GM19395 (cell line): ENCODE measurements around the gene JAG2.

Source experiments
- ATAC-seq: cut with Tn5 transposase; IDR thresholded peaks from one replicate; pipeline ENCODE4 v1.9.1; 2021; ENCODE audit warnings: mild to moderate bottlenecking, moderate library complexity; ENCODE audit not compliant: unreplicated experiment

JAG2 gene

GRCh38 chr14:105166571-105167302 is 1.8 kb downstream of the JAG2 start:
- ATAC-seq, result no peak

- ATAC-seq, result no peak
Measured at GRCh38 chr14:105165761-105166485, 2.7 kb downstream of the JAG2 start.

- no peak for ATAC-seq
Measured at GRCh38 chr14:105165134-105165704, 3.4 kb downstream of the JAG2 start.

GRCh38 chr14:105163040-105163742 is 5.4 kb downstream of the JAG2 start:
- ATAC-seq, result no peak

DNA sequence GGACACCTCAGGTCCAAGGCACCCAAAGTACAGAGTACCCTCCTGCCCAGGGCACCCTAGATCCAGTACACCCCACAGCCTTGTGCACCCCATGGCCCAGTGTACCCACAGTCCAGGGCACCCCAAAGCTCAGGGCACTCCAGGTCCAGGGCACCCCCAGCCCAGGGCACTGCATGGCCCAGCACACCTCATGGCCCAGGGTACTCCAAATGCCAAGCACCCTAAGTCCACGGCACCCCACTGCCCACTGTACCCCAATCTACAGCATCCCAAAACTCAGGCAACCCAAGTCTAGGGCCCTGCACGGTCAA is 6.0 kb downstream of the JAG2 start:
- no peak for ATAC-seq

DNA sequence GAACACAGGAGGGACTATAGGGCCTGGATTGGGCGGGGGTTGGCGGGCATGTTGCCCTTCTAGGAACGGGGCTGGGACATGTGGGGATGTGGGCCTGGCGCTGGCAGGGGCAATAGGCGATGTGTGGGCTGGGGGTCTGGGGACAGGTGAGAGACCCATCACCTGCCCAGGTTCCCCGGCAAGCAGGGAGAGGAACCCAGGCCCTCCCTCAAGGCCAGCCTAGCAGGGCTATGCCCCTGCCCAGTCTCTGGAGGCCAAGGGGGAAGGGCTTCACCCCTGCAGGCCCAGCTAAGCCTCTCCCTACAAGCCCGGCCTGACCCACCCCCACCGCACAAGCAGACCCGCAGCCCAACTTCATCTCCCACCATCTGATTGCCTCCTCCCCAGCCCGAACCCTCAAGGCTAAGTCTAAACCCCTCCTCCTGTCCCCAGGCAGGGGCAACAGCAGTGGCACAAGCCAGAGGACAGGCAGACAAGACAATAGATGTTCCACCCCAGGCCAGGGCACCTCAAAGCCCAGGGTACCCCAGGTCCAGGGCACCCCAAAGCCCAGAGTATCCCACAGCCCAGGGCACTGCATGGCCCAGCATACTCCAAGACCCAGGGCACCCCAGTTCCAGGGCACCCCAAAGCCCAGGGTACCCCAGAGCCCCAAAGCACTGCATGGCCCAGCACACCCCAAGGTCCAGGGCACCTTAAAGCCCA is 6.5 kb downstream of the JAG2 start:
- ATAC-seq, result no peak

GRCh38 chr14:105161309-105161708 is 7.3 kb downstream of the JAG2 start:
- ATAC-seq, result no peak

- no peak for ATAC-seq
Measured at GRCh38 chr14:105160776-105161175, 7.8 kb downstream of the JAG2 start.

DNA sequence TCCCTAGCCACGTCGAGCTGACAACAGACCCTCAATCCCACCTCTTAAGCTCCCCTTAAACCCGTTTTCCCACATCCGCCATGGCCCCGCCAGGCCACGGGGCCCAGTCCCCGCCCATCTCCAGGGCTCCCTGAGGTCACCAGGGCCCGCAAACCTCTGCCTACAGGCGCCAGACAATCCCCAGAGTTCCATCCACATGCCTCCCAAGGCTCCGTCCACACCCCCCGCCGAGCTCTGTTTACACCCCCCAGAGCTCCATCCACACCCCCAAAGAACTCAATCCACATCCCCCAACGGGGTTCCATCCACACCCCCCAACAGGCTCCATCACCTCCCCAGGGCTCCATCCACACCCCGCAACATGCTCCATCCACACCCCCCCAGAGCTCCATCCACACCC is 9.2 kb downstream of the JAG2 start:
- no peak for ATAC-seq

- no peak for ATAC-seq
Measured at GRCh38 chr14:105158794-105159193, 9.8 kb downstream of the JAG2 start.

- ATAC-seq, result no peak
Measured at GRCh38 chr14:105157872-105158271, 10.7 kb downstream of the JAG2 start.

DNA sequence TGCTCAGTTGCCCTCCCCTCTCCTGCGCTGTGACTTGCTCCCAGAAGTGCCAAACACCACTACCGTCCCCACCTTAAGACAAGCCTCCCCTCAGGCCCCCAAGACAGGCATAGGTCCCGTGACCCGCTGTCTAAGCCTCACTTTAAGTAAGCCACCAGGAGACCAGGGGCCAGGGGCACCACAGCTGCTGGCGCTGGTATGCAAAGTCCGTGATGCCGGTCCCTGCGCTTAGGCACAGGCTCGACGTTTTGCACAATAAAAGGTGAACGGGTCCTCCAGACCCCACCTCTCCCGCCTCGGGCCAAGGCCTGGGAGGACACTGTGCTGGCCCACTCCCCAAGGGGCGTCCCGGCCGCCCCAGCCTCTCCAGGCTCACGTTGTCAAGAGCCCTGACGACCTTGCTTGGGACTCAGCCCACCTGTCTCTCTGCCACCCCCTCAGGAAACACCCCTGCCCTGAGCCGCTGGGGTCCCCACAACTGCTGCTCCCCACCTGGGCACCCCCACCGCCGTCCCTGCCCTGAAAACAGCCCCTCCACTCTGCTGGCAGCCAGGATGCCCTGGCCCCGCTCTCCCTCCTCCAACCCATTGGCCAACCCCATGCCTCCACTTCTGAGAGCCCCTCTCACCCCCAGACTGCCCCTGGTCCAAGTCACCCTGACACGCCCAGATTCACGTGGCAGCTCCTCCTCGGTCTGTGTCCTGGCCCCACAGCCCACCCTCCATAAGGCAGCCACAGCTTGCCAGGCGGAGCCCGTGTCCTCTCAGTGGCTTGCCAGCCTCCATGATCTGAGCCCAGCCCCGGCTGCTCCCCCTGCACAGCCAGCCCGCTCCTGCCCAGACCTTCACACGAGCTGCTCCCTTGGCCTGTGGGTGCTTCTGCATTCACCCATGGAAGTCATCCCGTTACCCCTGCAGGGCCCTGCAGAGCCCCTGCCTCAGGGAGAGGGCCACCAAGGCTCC is 11.9 kb downstream of the JAG2 start:
- no peak for ATAC-seq

DNA sequence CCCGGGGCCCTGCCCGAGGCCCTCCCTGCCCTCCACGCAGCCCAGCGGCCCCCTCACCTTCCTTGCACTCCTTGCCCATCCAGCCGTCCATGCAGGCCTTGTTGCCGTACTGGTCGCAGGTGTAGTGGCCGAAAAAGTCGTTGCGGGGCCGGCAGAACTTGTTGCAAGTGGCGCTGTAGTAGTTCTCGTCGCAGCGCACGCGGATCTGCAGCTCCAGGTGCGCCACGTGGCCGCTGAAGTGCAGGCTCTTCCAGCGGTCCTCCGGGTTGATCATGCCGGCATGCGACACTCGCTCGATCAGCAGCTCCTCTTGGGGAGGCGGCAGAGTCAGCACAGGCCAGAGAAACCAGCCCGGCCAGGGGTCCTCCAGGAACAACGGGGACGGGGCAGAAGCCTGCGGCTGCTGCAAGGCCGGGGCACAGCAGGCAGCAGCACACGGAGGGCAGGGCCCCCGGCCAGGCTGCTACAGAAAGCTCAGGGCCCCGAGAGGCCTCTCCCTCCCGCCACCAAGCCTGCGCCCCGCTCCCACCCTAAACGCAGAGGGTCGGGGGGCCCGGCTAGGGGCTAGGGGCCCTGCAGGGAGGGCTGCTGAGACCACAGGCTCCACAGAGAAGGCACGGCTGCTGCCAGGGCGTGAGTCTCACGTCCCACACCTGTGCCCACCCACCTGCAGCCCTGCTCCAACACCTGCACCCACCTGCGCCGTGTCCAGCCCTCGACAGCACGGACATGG is 12.7 kb downstream of the JAG2 start:
- no peak for ATAC-seq

DNA sequence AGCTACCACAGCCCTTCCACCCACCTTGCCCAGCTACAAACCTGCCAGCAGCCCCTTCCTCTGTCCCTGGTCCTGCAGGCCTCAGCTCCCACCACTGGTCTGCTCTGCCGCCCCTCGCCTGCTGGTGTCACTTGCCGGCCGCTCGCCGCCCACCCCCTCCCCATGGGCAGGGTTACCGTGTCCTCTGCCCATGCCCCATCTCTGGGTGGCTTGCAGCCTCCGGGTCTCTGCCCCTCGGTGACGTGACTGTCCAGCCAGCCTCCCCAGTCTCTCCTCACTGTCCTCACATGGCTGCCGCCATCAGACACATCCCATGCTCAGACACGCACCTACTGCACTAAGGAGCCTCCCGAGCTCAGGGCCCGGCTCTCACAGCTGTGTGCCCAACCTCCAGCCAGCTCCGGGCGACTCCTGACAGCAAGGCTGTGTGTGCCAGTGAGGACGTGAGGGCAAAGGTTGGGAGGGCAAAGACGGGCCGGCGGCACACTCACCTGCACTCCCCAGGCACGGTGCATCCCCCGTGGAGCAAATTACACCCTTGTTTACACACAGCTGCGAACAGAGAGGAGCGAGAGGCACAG is 13.4 kb downstream of the JAG2 start:
- no peak for ATAC-seq

GRCh38 chr14:105154476-105154871 is 14.1 kb downstream of the JAG2 start:
- no peak for ATAC-seq

GRCh38 chr14:105153739-105154475 is 14.7 kb downstream of the JAG2 start:
- no peak for ATAC-seq

DNA sequence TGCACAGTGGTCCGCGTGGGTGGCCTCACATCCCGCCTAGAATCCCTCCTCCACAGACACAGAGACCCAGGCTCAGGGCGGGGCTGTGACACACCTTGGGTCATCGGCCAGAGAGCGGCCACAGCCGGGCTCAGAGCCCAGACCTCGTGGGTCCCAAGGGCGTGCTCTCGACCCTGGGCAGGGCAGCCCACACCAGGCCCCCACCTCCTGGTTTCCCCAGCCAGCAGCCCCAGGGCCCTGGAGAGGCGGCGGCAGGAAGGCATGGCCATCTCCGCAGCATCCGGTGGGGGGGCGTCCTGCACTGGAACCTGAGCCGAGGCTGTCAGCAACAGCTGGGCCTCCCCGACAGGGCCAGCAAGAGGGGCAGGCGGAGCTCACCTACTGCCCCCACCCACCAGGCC is 15.2 kb downstream of the JAG2 start:
- ATAC-seq, result no peak

GRCh38 chr14:105152794-105153241 is 15.8 kb downstream of the JAG2 start:
- no peak for ATAC-seq
